GM12891 (cell line): Measurements from ENCODE around the gene RPUSD1.

ENCODE experiments used
- DNase-seq: peaks from one replicate; pipeline ENCODE4 v3.0.0; 2011; ENCODE audit warnings: low spot score; ENCODE audit not compliant: insufficient read length
- FAIRE-seq: peaks from 2 replicates; lab custom pipeline; 2011; peaks lifted over from hg19 to GRCh38; lab: Jason Lieb, UNC
- PAX5 ChIP-seq: IDR thresholded peaks from 2 replicates; pipeline ENCODE4 v1.6.1; 2011; ENCODE audit warnings: low read length, moderate library complexity, mild to moderate bottlenecking; ENCODE audit not compliant: insufficient read depth, severe bottlenecking
- POLR2A ChIP-seq: IDR thresholded peaks from 2 replicates; pipeline ENCODE4 v1.6.1; 2011; ENCODE audit warnings: low read depth, low read length, control low read depth
- POLR2AphosphoS5 ChIP-seq: IDR thresholded peaks from 2 replicates; pipeline ENCODE4 v1.6.1; 2011; ENCODE audit warnings: low read depth, low read length, control low read depth
- POU2F2 ChIP-seq: IDR thresholded peaks from 2 replicates; pipeline ENCODE4 v1.6.1; 2011; ENCODE audit warnings: low read depth, mild to moderate bottlenecking, control low read depth, low read length, moderate library complexity
- SPI1 ChIP-seq: IDR thresholded peaks from 2 replicates; pipeline ENCODE4 v1.6.1; 2011; ENCODE audit warnings: low read depth, low read length, control low read depth
- TAF1 ChIP-seq: IDR thresholded peaks from 2 replicates; pipeline ENCODE4 v1.6.1; 2011; ENCODE audit warnings: low read depth, low read length, control low read depth

The RPUSD1 gene

DNA sequence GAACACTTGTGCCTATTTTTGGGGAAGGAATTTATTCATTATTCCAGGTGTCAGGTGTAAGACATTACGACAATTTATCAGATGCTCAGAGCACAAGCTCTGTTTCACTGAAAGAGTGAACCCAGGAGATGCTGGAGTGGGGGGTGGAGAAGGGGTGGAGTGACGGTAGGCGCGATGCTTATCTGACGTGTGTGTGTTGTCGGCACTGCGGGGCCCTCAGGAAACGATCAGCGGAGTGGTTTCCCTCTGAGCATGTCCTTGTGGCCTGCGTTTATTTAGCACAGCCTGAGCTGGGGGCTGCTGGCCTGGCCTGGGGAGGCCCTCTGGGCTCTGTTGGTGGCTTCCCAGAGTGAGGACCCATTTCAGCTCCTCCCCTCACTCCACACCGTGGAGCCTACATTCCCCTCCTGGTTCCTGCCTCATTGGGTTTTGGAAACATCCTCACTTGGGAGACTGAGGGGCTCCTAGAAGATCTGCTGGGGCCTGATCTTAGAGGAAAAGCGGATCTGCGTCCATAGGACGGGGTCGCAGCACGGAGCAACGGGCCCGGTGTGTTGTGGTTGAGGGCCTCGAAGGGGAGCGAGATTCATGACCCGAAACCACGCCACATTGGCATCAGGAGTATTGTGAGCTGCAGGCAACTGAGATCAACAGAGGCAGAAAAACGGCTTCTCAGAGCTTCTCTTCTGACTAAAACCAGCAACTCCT, 31.3 kb upstream of the RPUSD1 start:
- DNase-seq (no peak), FAIRE-seq (no peak)
- no peak for TF ChIP-seq TAF1
- TF ChIP-seq SPI1 = no peak
- TF ChIP-seq POLR2AphosphoS5 = no peak
- TF ChIP-seq POLR2A = no peak
- no peak for TF ChIP-seq POU2F2
- no peak for TF ChIP-seq PAX5

DNA sequence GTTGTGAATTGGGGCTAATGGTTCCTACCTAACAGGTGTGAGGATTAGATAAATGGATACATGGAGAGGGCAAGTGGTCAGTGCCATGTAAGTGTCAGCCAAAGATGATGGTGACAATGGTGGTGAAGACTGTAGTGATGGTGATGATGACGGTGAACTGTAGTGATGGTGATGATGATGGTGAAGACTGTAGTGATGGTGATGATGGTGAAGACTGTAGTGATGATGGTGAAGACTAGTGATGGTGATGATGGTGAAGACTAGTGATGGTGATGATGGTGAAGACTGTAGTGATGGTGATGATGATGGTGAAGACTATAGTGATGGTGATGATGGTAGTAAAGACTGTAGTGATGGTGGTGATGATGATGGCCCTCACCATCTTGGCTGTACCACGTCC, 30.4 kb upstream of the RPUSD1 start:
- DNase-seq = no peak
- TF ChIP-seq SPI1 (no peak), TAF1 (no peak), POLR2A (no peak), PAX5 (no peak), POU2F2 (no peak), POLR2AphosphoS5 (no peak)
- FAIRE-seq = peak; percentile 96

DNA sequence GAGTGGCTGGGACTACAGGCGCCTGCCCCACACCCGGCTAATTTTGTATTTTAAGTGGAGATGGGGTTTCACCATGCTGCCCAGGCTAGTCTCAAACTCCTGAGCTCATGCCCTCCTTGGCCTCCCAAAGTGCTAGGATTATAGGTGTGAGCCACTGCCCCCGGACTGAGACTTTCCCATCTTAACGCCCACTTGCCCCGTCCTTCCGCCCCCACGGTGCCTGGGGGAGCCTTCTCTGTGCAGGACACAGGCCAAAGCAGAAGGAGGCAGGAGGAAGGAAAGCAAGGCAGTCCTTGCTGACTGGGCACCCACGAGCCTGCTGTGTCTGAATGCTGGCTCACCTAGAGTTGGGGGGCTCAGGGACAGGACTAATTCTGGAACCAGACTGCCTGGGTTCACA, 30.0 kb upstream of the RPUSD1 start:
- DNase-seq = no peak
- FAIRE-seq = no peak
- TF ChIP-seq POU2F2 (no peak), TAF1 (no peak), PAX5 (no peak), POLR2A (no peak), POLR2AphosphoS5 (no peak), SPI1 (no peak)

DNA sequence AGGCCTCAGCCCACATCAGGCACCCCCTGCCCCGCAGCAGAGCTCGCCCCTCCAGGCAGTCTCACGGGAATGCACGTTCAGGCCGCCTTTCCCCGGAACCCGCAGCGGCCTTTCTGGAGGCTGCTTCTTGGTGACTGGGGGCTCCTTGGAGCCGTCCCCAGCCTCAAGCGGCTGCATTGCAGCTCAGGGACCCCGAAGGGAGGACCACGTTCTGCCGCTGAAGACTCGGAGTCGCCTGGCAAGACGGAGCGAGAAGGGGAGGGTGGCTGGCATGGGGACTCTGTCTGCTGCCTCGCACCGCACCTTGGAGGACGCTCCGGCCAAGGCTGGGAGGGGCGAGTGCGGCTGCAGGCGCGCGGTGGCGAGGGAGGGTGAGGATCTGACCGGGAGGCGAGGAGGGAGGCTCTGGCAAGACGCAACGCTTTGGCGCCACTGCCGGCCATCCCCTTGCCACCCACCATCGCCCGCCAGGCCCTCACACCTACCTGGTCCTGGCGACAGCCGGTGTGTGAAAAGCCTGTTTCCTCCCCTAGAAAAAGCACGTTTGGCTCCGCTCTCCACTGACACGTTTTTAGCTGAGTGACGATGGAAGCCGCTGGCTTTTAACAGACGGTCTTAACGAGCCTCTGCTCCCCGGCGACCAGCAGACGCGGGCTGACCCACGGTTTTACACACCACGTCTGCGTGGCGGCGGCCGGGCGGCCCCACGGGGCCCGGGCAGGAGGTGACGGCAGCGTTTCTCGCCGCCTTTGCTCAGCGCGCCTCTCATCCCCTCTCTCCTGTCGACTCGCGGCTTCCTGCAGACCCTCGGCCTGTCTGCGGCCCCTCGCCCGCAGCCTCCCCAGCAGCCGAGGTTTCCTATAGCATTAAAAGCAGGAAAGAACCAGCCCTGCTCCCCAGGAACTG, 29.1 kb upstream of the RPUSD1 start:
- DNase-seq (no peak), FAIRE-seq (no peak)
- TF ChIP-seq POLR2AphosphoS5 (no peak), POLR2A (no peak)

DNA sequence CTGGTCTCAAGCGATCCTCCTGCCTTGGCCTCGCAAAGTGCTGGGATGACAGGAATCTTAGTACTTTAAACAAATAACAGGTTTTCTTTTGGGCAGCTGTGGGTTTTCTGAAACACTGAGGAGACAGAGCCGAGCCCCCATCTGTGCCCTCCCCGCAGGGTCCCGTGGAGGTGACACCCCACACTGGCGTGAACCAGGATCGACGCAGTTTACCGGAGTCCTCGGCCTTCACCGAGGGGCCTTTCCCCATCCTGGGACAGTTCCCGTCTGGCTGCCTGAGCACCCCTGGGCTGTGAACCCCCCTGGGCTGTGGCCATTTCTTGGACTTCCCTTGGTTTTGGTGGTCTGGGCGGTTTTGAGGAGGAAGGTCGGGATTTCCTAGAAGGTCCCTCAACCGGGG, 27.7 kb upstream of the RPUSD1 start:
- FAIRE-seq (no peak), DNase-seq (no peak)
- no peak for TF ChIP-seq POLR2AphosphoS5
- TF ChIP-seq PAX5 = no peak
- TF ChIP-seq POU2F2 = no peak
- TF ChIP-seq SPI1 = no peak
- no peak for TF ChIP-seq POLR2A
- TF ChIP-seq TAF1 = no peak

DNA sequence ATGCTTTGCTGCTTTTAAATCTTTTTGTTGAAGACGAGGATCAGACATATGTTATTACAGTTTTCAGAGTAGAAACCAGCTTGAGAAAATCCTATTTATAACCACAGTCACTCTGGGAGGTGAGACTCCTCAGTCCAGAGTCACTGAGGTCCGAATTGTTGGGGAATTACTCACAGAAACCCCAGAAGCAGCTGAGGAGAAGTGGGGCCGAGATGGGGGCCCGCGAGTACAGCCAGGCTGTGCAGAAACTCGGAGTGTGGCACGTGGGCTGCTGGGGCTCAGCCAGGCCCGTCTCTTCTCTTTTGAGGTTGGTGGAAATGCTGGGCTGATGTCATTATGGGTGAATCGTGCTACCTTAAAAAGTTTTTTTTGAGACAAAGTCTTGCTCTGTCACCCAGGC, 26.8 kb upstream of the RPUSD1 start:
- TF ChIP-seq POU2F2 (no peak), POLR2A (no peak), PAX5 (no peak), POLR2AphosphoS5 (no peak), TAF1 (no peak), SPI1 (no peak)
- DNase-seq (no peak), FAIRE-seq (no peak)

DNA sequence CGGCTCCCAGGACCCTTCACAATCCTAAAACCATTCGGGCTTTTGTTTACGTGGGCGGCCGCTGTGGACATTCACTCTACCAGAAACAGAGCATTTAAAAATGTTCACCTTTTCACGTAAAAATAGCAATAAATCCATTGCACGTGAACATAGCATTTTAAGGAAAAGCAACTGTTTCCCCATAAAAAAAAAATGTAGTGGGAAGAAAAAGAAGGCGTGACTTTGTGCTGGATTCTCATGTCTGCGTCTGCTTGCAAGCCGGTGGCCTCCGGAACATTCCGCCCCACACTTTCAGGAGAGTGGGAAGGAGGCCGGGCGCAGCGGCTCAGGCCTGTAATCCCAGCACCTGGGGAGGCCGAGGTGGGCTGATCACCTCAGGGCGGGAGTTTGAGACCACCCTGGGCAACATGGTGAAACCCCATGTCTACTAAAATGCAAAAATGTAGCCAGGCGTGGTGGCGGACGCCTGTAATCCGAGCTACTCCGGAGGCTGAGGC, 25.8 kb upstream of the RPUSD1 start:
- no peak for FAIRE-seq
- no peak for DNase-seq
- TF ChIP-seq TAF1 = no peak
- no peak for TF ChIP-seq PAX5
- TF ChIP-seq POLR2A = no peak
- no peak for TF ChIP-seq SPI1
- no peak for TF ChIP-seq POU2F2
- TF ChIP-seq POLR2AphosphoS5 = no peak

DNA sequence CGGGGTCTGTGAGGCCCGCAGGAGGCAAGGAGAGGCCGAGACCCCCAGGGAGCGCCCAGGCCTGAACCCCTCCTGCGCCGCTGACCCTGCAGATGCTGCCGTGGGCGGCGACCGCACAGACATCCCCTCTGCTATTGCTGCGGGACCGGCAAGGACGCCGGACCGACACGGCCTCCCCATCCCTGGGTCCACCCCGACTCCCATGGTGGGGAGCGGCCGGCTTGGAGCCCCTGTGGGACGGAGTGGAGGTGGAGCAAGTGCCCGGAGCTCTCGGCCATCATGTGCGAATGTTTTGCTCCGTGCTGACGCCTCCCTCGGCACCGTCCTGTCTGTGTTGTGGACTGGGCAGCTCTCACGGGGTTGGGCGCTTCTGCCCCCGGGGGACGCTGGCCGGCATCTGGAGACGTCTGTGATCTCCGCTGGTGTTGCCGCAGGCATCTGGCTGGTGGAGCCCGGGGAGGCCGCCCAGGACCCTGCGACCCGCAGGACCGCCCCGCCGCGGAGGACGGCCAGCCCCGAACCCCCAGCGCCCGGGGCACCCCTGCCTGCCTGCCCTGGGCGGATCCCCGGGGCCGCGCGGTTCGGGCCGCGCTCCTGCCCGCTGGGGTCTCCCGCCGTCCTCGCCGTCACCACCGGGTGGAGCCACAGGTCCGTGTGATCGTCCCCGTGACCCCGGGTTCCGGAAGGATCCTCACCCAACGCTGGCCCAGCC, 25.2 kb upstream of the RPUSD1 start:
- no peak for TF ChIP-seq POU2F2
- no peak for TF ChIP-seq POLR2A
- no peak for TF ChIP-seq POLR2AphosphoS5
- no peak for TF ChIP-seq SPI1
- TF ChIP-seq PAX5 = no peak
- TF ChIP-seq TAF1 = no peak
- peak; percentile 79 for FAIRE-seq
- peak; percentile 66 for DNase-seq

DNA sequence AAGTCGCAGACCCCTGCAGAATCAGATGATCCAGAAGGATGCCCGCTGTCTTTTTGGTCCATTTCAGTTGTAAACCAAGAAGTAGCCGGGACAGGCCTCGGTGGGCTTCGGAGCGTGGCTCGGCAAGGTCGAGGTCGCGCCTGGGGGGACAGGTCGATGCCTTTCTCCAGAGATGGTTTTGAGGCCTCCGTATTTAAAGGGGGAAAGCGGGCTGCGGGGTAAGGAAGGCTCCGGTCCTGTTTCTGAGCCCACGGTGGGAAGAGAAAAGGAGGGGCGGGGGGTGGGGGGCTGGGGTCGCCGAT, 19.9 kb upstream of the RPUSD1 start:
- no peak for TF ChIP-seq TAF1
- no peak for TF ChIP-seq PAX5
- TF ChIP-seq POLR2AphosphoS5 = no peak
- TF ChIP-seq POU2F2 = no peak
- TF ChIP-seq POLR2A = no peak
- TF ChIP-seq SPI1 = no peak
- no peak for DNase-seq

More for the DNA sequence above, 19.9 kb upstream of the RPUSD1 start:
- no peak for FAIRE-seq
